Hepatocyte (in vitro differentiated cells): ENCODE results near the gene GRID2. TPM values are rescaled to one million over a fixed set of nuclear protein-coding genes. Genes with fewer than 3 reads are reported as not detected.

Experiments used
- DNase-seq: peaks from one replicate; pipeline ENCODE4 v3.0.0-alpha.2; 2016; ENCODE audit warnings: low spot score
- H2AFZ ChIP-seq: fragments of 200-600 bp; sonication (generic); 2 replicates; pipeline ENCODE4 v1.6.0; 2016; ENCODE audit warnings: antibody characterized with exemption, mild to moderate bottlenecking
- H3K27ac ChIP-seq: fragments of 200-600 bp; sonication (generic); 2 replicates; pipeline ENCODE4 v1.5.1; 2016; ENCODE audit warnings: mild to moderate bottlenecking
- H3K27me3 ChIP-seq: fragments of 200-600 bp; sonication (generic); 2 replicates; pipeline ENCODE4 v1.6.1; 2016
- H3K36me3 ChIP-seq: fragments of 200-600 bp; sonication (generic); replicated peaks from 2 replicates; pipeline ENCODE4 v1.5.1; 2016; ENCODE audit warnings: low read depth; ENCODE audit not compliant: insufficient read depth
- H3K4me1 ChIP-seq: fragments of 200-600 bp; sonication (generic); 2 replicates; pipeline ENCODE4 v1.5.1; 2016; ENCODE audit warnings: mild to moderate bottlenecking, moderate library complexity; ENCODE audit not compliant: insufficient read depth
- H3K4me2 ChIP-seq: fragments of 200-600 bp; sonication (generic); 2 replicates; pipeline ENCODE4 v1.6.0; 2016
- H3K4me3 ChIP-seq: fragments of 200-600 bp; sonication (generic); 2 replicates; pipeline ENCODE4 v1.5.1; 2016; ENCODE audit warnings: mild to moderate bottlenecking
- H3K79me2 ChIP-seq: fragments of 200-600 bp; sonication (generic); 2 replicates; pipeline ENCODE4 v1.6.0; 2017; ENCODE audit warnings: mild to moderate bottlenecking
- H3K9me2 ChIP-seq: fragments of 200-600 bp; sonication (generic); replicated peaks from 2 replicates; pipeline ENCODE4 v1.6.0; 2017; ENCODE audit warnings: mild to moderate bottlenecking; ENCODE audit not compliant: insufficient read depth
- H3K9me3 ChIP-seq: fragments of 200-600 bp; sonication (generic); 2 replicates; pipeline ENCODE4 v1.5.1; 2016; ENCODE audit warnings: low read depth, mild to moderate bottlenecking
- H4K20me1 ChIP-seq: fragments of 200-600 bp; sonication (generic); 2 replicates; pipeline ENCODE4 v1.6.0; 2016; ENCODE audit warnings: mild to moderate bottlenecking; ENCODE audit not compliant: insufficient read depth, poor library complexity, severe bottlenecking
- CTCF ChIP-seq: fragments of 200-600 bp; sonication (generic); IDR thresholded peaks from 2 replicates; pipeline ENCODE4 v1.5.1; 2016; ENCODE audit warnings: antibody characterized with exemption, mild to moderate bottlenecking; ENCODE audit not compliant: poor library complexity
- EZH2 ChIP-seq: fragments of 200-600 bp; sonication (generic); IDR thresholded peaks from 2 replicates; pipeline ENCODE4 v1.6.1; 2016; ENCODE audit warnings: antibody characterized with exemption, mild to moderate bottlenecking, borderline replicate concordance
- EZH2phosphoT487 ChIP-seq: fragments of 200-600 bp; sonication (generic); IDR thresholded peaks from one replicate; pipeline ENCODE4 v1.6.1; 2018; ENCODE audit warnings: antibody characterized with exemption, mild to moderate bottlenecking, low read depth, moderate library complexity; ENCODE audit not compliant: unreplicated experiment, severe bottlenecking
- WGBS: methylation state at CpG from one replicate; pipeline ENCODE4 v1.1.6; 2016; ENCODE audit warnings: low lambda C conversion rate; ENCODE audit errors: missing lambda C conversion rate; 5-methylcytosine and 5-hydroxymethylcytosine counted together
- polyA plus RNA-seq: library from polyadenylated mRNA; unstranded; fragments of >200 nt; fragmentation: Nextera tagmentation; extraction: Ambion mirVana; gene quantifications from 2 replicates; pipeline ENCODE4 v1.2.1, GENCODE V29; 2016
- total RNA-seq: library from RNA; depleted of rRNA; stranded (reverse); fragments of >200 nt; gene quantifications from 2 replicates; pipeline ENCODE4 v1.2.3, GENCODE V29; 2014

The GRID2 gene
- total and polyA plus RNA-seq, 2 experiments from 2014 or later, result 0.53 to 3.5 TPM

GRCh38 chr4:93802045-93802444 lies 1498.3 kb downstream of the GRID2 start:
- H3K27me3 ChIP-seq, result no peaks in the 10 kb centered on the region
- no peak for DNase-seq
- H3K27ac ChIP-seq, result no peak overlapping the region
- no peak for TF ChIP-seq CTCF
- no peak for TF ChIP-seq EZH2
- TF ChIP-seq EZH2phosphoT487, result no peak
- H3K36me3 ChIP-seq, result no peaks in the 10 kb centered on the region
- H3K79me2 ChIP-seq, result no peaks in the 10 kb centered on the region
- WGBS, result 83% methylated on average over 4 of the region's 4 CpGs
- H3K4me3 ChIP-seq, result no peak overlapping the region
- no peak overlapping the region for H2AFZ ChIP-seq
- no peak overlapping the region for H3K4me2 ChIP-seq
- H3K9me3 ChIP-seq, result no peaks in the 10 kb centered on the region
- no peaks in the 10 kb centered on the region for H3K9me2 ChIP-seq
- H3K4me1 ChIP-seq, result no peaks in the 10 kb centered on the region
- no peaks in the 10 kb centered on the region for H4K20me1 ChIP-seq

GRCh38 chr4:93809773-93810172 lies 1506.0 kb downstream of the GRID2 start:
- H2AFZ ChIP-seq, result no peak overlapping the region
- H3K79me2 ChIP-seq, result no peaks in the 10 kb centered on the region
- H3K4me2 ChIP-seq, result no peak overlapping the region
- H3K4me1 ChIP-seq, result no peaks in the 10 kb centered on the region
- no peaks in the 10 kb centered on the region for H3K9me2 ChIP-seq
- H3K4me3 ChIP-seq, result no peak overlapping the region
- H3K9me3 ChIP-seq, result no peaks in the 10 kb centered on the region
- DNase-seq, result no peak
- no peaks in the 10 kb centered on the region for H3K36me3 ChIP-seq
- H3K27ac ChIP-seq, result no peak overlapping the region
- TF ChIP-seq EZH2 (no peak), CTCF (no peak), EZH2phosphoT487 (no peak)
- H4K20me1 ChIP-seq, result no peaks in the 10 kb centered on the region
- no peaks in the 10 kb centered on the region for H3K27me3 ChIP-seq
- WGBS, result 89% methylated on average over 4 of the region's 4 CpGs

- Histone ChIP-seq H3K4me1 (no peaks in the 10 kb centered on the region), H4K20me1 (no peaks in the 10 kb centered on the region), H3K4me2 (no peak overlapping the region), H3K4me3 (no peak overlapping the region), H2AFZ (no peak overlapping the region), H3K27me3 (no peaks in the 10 kb centered on the region), H3K36me3 (no peaks in the 10 kb centered on the region), H3K9me3 (no peaks in the 10 kb centered on the region), H3K27ac (no peak overlapping the region), H3K9me2 (no peaks in the 10 kb centered on the region), H3K79me2 (no peaks in the 10 kb centered on the region)
- WGBS, result 67% methylated on average over 5 of the region's 5 CpGs
- no peak for DNase-seq
- TF ChIP-seq EZH2 (no peak), CTCF (no peak), EZH2phosphoT487 (no peak)
These were observed 1506.7 kb downstream of the GRID2 start for GRCh38 chr4:93810340-93810992.
